ENCODE measurements around the gene PRELID2.
"Not testable (repeated sequence)": the region's sequence is repeated elsewhere in the genome, so short reads cannot be mapped to it uniquely, and the experiment has no call there.

The PRELID2 gene

DNA sequence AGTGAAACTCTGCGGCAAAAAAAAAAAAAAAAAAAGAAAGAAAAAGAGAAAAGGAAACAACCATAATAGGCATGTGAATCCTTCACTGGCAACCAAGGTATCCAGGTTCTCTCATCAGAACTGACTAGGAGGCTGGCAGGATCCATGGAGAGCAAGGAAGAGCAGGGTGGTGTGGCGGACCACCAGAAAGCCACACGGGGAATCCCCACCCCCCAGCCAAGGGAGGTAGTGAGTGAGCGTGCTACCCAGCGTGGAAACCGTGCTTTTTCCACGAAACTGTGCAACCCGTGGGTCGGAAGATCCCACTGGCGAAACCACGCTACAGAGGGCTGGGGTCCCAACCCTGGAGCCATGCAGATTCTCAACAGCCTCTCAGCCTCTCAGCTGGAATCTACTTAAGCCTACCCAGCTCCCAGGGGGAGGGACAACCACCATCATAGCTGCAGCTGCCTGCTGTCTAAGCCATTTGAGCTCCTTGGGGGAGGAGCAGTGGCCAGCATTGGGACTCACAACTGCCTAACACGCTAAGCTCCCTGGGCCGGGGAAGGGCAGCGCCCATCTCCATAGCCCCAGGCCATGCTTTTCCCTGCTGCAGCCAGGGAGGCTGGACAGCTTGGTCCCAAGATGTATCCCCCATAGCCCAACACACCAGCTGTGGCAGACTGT lies 91.6 kb downstream of the PRELID2 start:
- no peak for DNase-seq (ENCODE audit: low spot score)

GRCh38 chr5:145739843-145740242 lies 95.3 kb downstream of the PRELID2 start:
- no peak for DNase-seq (ENCODE audit: low spot score)

DNA sequence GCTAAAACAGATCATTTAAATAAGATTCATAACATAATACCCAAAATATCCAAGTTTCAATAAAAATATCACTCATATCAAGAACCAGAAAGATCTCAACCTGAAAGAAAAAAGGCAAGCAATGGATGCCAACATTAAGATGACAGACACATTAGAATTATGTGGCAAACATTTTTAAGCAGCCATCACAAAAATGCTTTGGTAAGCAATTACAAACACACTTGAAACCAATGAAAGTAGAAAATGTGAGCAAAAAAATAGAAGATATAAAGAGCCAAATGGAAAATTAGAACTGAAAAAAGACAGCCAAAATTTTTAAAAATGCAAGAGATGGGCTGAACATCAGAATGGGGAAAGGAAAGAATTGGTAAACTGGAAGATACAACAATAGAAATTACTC lies 96.9 kb downstream of the PRELID2 start:
- DNase-seq (ENCODE audit: low spot score) = no peak

GRCh38 chr5:145737578-145737977 lies 97.6 kb downstream of the PRELID2 start:
- no peak for DNase-seq (ENCODE audit: low spot score)

DNA sequence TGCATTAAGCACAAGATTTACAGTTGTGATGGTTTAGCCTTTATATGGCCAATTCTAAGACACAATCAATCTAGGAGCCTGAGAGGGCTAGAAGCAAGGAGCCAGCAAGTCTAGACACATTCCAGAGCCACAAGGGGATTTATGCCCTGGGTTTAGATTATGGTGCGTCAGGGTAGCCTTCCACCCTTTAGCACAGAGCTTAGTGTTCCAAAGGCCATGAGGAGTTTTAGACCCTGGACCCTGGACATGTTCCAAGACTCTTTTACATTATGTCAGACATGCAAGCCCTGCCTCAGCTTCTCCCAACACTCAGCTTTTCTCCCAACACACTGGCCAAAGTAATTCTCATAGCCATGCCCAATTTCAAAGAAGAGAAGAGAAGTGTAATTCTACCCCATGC lies 105.2 kb downstream of the PRELID2 start:
- DNase-seq (ENCODE audit: low spot score) = not testable (repeated sequence)

DNA sequence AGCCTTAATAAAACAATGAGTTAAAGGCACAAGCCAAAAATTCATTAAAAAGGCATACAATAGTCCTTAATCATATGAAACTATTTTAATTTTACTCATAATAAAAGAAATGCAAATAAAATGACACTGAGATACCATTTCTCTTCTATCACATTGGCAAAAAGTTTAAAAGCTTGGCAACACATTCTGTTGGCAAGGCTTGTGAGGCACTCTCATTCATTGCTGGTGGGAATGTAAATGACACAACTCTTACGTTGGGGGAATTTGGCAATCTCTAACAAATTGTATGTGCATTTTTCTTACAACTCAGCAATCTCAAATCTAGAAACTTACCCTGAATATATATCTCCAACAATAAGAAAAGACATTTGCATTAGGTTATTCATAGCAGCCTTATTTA lies 111.6 kb downstream of the PRELID2 start:
- DNase-seq (ENCODE audit: low spot score) = no peak

GRCh38 chr5:145718956-145719355 lies 116.2 kb downstream of the PRELID2 start:
- DNase-seq (ENCODE audit: low spot score) = peak; percentile 44

DNA sequence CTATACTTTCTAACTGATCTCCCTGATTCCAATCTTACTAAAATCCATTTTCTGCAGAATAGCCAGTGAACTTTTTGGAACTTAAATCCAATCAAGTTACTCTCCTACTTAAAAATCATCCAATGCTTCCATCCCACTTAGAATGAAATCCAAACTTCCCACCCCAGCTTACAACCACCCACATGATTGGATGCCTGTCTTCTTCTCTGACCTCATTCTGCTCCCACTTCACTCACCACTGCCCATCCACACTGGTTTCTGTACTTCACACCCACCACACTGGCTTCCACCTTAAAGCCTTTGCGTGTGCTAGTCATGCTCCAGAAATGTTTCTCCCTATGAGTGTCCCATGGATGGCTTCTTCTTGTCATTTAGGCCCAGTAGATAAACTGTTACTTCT lies 119.7 kb downstream of the PRELID2 start:
- DNase-seq (ENCODE audit: low spot score) = no peak

DNA sequence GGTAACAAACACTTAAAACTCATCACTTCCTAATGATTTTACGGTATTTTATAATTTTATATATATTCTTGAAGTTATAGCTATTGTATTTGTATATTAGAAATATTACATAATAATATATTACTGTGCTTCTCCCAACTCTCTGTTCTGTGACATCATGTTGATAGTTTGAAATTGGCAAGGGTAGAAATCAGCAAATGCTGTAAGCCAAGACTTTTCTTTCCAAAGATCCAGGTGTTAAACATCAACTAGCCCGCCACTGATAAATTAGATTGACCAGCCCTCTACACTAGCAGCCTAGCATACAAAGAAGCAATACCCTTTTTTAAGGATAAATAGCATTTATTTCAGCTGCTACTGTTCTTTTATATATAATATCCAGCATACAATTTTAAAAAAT lies 122.9 kb downstream of the PRELID2 start:
- DNase-seq (ENCODE audit: low spot score) = no peak

GRCh38 chr5:145711417-145711816 lies 123.7 kb downstream of the PRELID2 start:
- no peak for DNase-seq (ENCODE audit: low spot score)

All from AG20443 (cell line).